Measurements from ENCODE around the gene PTCD1. TPM values are rescaled to one million over a fixed set of nuclear protein-coding genes. Genes with fewer than 3 reads are reported as not detected.

The PTCD1 gene
- polyA plus RNA-seq, 3 donors: 1.6 to 4.5 (median 2.3) TPM

DNA sequence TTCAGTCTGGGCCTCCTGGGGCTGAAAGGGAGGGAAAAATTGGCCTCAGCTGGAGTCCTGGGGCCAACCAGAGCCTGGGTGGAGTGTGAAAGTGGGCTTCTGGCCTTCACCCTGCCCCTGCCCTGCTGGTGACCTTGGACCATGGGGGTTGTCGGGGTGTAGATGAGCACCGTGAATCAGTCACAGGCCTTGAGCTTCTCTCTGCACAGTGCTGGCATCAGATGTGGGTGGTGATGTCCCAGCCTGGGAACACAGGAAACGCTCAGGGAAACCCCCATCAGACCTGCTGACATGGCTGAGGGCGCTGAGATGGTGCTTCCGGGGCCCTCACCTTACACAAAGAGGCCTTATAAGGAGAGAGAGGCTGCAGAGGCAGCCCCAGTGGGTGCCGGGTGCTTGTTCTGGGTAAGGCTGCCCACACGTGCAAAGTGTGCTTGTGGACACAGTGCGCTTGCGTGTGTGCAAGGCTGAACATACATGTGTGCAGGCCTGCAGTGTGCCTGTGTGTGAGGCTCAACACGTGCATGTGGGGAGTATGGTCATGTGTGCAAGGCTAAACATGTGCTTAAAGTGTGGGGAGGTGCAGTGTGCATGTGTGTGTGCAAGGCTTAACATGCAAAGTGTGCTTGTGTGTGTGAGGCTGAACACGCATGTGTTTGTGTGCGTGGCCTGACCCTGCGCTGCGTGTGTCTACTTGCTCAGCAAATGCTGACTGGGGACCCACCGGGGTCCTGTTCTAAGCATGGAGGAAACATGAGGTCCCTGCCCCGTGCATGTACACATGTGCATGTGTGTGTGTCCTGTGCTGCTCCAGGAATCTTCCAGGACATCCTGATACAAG lies 57.6 kb downstream of the PTCD1 start:
- no peak overlapping the region for H3K27ac ChIP-seq (ENCODE audit: low read depth, low read length)
- WGBS, 3 donors: 57 to 74% (median 57%) methylated on average over 16 of the region's 16 CpGs

DNA sequence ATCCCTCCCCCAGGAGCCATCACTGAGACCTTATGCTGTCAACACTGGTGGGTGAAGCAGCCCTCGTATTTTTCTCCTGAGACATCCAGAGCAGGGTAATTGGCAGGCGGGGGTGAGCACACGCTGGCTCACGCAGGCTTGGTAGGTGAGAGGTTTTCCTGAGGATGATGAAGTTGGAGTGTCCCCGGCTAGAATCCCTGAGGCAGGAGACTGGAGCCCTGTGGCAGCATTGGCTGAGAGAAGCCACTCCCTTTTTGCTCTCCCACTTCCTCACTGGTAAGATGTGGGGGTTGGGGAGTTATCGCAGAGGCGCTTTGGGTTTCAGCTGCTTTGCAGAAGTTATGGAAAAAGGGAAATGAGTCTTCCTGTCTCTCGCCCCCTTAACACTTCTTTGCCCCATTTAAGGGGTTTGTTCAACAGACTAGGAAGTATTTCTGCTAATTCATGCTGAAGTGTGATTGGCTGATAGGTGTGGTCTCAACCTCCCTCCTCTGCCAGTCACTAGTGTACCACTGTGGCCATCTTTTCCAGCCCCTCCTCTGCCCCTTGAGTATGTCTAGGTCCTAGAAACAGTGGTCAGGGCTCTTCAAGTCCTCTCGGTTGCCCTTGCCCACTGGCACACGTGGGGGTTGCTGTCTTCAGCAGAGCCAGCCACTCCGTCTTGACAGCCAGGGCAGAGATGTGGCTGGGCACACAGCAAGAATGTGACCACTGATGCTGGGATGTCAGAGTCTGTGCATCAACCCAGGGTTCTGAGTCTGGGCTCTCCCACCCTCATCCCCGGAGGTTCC lies 58.4 kb downstream of the PTCD1 start:
- H3K27ac ChIP-seq (ENCODE audit: low read depth, low read length): peak overlapping the region; percentile 68
- WGBS, 3 donors: 12 to 71% (median 13%) methylated on average over 12 of the region's 12 CpGs

DNA sequence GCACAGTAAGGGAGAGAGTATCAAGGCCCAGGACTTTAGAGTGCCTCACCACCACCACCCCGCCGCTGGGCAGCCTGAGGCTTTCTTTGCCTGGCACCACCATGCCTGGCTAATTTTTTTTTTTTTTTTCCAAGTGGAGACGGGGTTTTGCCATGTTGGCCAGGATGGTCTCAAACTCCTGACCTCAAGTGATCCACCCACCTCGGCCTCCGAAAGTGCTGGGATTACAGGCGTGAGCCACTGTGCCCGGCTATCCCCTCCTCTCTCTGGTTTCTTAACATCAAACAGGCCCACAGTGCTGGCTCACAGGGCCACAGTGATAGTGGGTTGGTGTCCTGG lies 58.9 kb downstream of the PTCD1 start:
- H3K27ac ChIP-seq (ENCODE audit: low read depth, low read length): peak overlapping the region; percentile 68
- WGBS, 3 donors: 24 to 67% (median 38%) methylated on average over 7 of the region's 7 CpGs

DNA sequence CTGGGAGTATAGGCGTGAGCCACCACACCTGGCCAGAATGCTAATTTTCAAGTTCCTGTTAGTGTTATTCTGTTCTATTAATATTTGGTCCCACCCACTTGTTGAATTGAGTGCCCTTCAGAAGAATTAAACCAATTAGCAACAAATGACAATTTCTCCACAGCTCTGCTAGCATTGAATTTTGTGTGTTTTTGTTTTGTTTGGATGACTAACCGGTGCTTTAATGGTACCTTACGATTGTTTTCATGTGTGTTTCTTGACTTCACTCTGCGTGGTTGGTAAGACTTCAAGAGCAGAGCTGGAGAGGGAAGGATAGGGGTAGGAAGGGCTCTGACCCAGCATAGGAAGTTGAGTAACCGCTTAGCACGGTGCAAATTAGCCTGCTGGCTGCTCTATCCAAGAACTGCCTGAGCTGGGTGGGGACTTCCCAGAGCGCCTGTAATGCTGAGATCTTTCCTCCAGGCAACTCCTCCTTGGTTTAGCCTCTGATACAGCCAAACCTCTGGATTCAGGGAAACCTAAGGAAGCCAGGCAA lies 59.5 kb downstream of the PTCD1 start:
- 7 to 72% (median 14%) methylated on average over 7 of the region's 7 CpGs for WGBS, 3 donors
- peak overlapping the region; percentile 68 for H3K27ac ChIP-seq (ENCODE audit: low read depth, low read length)

DNA sequence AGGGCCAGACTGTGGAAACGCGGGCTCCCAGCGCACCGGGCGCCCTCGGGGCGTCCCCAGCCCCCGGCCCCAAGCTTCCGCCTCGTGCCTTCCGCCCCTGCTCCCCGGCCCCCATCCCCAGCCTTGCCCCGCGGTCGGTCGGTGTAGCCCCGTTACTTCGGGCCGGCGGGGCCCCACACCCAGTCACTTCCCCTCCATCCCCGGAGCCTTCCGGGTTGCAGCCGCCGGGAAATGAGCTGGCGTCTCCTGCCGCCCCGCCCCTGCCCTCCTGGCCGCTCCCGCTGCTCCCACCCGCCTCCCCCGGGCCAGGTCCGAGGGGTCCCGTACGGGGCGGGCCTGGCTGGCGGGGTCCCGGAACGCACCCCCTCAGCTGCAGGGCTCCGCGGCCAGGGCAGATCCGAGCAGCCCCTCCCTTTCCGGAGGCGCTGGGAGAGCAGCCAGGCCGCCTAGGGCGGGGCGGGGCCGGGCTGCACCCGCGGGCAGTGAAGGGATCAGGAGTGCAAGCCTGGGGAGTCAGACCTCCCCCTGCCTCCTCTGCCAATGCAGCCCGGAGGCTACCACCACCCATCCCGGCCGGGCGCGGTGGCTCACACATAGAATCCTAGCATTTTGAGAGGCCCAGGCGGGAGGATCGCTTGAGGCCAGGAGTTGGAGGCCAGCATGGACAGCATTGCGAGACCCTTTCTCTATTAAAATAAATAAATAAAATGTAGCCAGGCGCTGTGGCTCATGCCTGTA lies 63.4 kb downstream of the PTCD1 start:
- whole genome bisulfite sequencing, 3 donors: 4 to 7% (median 4%) methylated on average over 46 to 58 of the region's 58 CpGs
- peak overlapping the region; percentile 88 for H3K27ac ChIP-seq (ENCODE audit: low read depth, low read length)

DNA sequence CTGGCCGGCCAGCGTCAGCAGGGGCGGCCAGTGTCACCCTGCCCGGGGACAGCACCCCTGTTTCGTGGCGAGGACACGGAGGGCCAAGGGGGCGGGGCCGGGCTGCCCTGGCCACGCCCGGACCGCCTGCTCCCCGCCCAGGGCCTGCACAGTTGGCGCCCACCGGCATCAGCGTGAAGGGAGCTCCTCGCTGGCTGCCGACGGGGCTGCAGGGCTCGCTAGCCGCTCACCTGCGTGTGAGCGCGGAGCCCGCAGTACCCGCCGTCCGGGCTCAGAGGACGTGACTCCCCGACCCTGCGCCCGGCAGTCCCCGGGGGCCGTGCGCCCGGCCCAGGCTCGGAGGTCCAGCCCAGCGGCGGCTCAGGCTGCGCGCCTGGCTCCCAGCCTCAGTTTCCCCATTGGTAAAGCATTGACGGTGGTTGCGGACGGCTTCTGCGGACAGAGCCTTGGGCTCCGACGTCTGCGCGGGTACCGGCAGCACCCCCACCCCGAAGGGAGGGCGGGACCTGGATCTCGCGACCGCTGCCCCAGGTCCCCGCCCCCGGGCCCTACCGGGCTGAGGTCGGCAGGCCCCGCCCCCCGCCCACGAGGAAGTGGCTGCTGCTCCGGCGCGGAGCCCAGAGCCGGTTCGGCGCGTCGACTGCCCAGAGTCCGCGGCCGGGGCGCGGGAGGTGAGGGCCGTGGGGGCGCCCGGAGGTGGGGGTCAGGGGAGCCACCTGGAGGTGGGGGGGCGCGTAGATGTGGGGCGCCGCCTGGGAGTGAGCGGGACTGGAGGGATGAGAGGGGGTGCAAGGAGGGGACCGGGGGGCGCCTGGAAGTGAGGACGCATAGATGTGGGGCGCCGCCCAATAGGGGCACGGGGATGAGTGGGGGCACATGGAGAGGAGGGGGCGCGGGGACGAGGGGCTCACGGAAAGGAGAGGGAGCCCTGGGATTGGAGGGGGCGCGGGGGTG lies 64.2 kb downstream of the PTCD1 start, which contains the start of gene ARPC1B:
TSS of gene ARPC1B (plus strand) at position 620 of the 954 bp plus-strand sequence. CDS start 10,985 bp downstream, outside the sequence.
- peak within 1 kb of the TSS; percentile 88 for H3K27ac ChIP-seq (ENCODE audit: low read depth, low read length)
- 1% methylated on average over 75 to 93 of the region's 95 CpGs for WGBS, 3 donors

DNA sequence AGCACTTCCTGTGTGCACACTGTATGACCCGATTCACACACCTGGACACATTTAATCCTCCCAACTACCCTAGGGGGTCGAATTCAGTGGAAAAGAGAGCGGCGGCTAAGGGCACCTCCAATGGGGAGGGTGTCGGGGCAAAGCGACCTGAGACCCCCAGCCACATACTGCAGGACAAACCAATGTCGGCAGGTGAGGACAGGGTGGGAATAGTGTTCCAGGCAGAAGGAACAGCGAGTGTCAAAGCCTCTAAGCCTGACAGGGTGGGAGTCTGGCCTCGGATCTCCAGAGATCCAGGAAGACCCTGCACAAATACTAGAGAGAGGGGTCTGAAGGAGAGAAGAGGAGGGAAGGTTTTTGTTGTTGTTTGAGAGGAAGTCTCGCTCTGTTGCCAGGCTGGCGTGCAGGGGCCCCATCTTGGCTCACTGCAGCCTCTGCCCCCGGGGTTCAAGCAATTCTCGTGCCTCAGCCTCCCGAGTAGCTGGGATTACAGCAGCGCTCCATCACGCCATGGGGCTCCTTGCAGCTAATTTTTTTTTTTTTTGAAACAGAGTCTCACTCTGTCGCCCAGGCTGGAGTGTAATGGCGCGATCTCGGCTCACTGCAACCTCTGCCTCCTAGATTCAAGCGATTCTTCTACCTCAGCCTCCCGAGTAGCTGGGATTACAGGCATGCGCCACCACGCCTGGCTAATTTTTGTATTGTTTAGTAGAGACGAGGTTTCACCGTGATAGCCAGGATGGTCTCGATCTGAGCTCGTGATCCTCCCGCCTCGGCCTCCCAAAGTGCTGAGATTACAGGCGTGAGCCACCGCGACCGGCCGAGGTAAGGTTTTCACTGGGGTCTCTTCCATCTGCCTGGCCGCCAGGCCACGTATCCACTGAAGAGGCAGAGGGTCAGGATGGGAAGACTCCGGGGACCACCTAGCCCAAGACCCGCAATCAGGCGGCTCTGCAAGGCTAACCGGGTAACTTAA lies 65.2 kb downstream of the PTCD1 start:
- H3K27ac ChIP-seq (ENCODE audit: low read depth, low read length): no peak overlapping the region
- WGBS, 3 donors: 83 to 87% (median 87%) methylated on average over 40 to 41 of the region's 41 CpGs

DNA sequence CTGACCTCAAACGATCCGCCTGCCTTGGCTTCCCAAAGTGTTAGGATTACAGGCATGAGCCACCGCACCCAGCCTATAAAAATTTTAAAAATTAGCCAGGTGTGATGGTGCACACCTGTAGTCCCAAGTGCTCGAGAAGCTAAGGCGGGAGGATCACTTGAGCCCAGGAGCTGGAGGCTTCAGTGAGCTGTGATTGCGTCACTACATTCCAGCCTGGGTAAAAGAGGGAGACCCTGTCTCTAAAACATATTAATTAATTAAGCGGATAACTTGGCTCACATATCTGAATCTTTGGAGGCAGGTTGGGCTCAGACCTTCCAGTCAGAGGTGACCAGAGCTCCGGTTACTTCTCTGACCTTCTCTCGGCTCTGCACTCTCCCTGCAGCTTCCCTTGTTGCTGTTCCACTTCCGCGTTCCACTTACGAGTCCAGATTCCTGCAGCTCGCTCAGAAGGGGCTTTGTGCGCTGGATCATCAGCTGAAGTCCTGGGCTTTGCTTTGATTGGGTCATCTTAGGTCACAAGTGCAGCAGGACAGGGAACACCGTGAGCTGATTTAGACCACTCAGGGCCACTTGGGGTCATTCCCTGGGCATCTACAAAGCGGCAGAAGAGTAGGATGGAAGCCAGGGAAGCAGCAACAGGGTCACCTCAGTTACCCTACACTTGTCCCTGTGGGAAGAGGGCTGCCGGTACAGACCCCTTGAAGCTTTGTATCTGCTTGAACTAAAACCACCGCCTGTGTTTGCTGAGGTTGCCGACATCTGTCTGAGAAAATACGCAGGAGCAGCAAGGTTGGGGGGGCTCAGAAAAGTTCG lies 66.1 kb downstream of the PTCD1 start:
- H3K27ac ChIP-seq (ENCODE audit: low read depth, low read length): no peak overlapping the region
- WGBS, 3 donors: 23 to 71% (median 63%) methylated on average over 21 of the region's 21 CpGs

DNA sequence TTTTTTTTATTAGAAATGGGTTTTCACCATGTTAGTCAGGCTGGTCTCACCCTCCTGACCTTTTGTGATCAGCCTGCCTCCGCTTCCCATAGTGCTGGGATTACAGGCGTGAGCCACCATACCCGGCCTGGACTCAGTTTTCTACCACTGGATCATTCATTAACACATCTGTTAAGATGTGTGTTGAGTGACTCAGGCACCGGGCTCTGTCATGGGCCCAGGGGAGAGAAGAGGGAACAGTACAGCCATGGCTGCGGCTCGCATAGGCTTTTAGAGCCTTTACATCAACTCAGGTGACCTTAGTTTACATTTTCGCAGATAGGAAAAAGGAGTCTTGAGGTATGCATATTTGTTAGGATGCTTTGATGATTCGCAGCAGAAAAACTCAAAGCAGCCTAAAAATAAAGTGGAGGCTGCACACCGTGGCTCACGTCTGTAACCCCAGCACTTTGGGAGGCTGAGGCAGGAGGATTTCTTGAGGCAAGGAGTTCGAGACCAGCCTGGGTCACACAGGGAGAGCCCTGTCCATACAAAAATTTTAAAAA lies 67.2 kb downstream of the PTCD1 start:
- no peak overlapping the region for H3K27ac ChIP-seq (ENCODE audit: low read depth, low read length)
- 92 to 94% (median 94%) methylated on average over 11 of the region's 11 CpGs for WGBS, 3 donors

DNA sequence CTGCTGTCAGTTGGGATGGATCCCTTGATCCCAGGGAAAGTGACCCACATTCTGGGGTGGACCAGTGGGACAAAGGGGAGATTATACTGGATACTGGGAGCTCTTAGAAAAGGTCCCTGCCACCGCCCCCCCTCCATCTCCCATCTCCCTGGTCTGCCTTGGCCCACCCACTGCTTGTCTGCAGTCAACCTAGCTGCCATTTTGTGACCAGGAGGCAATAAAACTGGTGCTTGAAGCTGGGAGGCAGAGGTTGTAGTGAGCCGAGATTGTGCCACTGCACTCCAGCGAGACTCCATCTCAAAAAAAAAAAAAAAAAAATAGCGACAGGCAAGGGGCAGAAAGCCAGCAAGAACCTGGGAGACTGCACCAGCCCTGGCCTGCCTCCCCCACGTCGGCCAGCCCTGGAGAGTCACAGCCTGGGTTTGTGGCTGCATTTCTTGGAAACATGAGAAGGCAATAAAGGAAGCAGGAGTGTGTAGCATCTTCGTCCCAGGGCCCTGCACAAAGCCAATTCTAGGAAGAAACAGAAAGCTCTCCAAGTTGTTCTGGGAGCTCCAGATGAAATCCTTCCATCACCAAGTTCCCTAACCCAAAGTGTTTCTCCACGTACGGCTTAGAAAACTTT lies 68.7 kb downstream of the PTCD1 start:
- WGBS, 3 donors: 50 to 69% (median 54%) methylated on average over 8 to 9 of the region's 9 CpGs
- no peak overlapping the region for H3K27ac ChIP-seq (ENCODE audit: low read depth, low read length)

DNA sequence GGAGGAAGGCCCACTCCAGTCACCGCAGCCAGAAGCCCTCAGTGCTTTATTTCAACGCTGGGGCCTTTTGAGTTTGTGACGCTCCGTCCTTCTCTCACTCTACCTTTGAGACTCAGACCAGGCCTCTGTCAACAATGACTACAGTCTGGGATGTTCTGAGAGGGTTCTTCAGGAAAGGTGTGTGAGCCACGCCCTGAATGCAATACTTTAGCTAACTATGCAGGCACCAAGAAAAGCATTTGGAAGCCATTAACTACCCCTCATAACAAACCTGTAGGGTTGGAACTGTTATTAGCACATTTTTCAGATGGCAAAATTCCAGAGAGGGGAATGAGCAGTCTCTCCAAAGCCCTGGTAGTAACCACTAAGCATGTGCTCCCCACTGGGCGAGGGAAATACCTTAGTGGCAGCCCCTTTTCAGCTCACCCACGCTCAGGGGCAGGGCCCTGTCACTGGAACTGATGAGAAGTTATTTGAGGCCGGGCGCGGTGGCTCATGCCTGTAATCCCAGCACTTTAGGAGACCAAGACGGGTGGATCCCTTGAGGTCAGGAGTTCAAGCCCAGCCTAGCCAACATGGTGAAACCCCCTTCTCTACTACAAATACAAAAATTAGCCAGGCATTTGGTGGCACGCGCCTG lies 69.7 kb downstream of the PTCD1 start:
- WGBS, 3 donors: 95 to 97% (median 95%) methylated on average over 13 of the region's 13 CpGs
- no peak overlapping the region for H3K27ac ChIP-seq (ENCODE audit: low read depth, low read length)
